HEK293 (cell line): ENCODE measurements around the gene ARHGAP23.

Experiments used
- FEZF1 ChIP-seq: fragments of 450-650 bp; formaldehyde crosslinking; IDR thresholded peaks from 2 replicates; pipeline ENCODE4 v1.5.1; 2016; ENCODE audit warnings: missing biosample characterization, missing genetic modification characterization
- GLI2 ChIP-seq: fragments of 450-650 bp; formaldehyde crosslinking; IDR thresholded peaks from 2 replicates; pipeline ENCODE4; 2017; ENCODE audit warnings: missing biosample characterization, missing genetic modification characterization, low read depth, borderline replicate concordance
- HIC1 ChIP-seq: fragments of 450-650 bp; formaldehyde crosslinking; IDR thresholded peaks from 2 replicates; pipeline ENCODE4 v1.5.1; 2016; ENCODE audit warnings: missing biosample characterization, missing genetic modification characterization
- KLF16 ChIP-seq: fragments of 450-650 bp; formaldehyde crosslinking; IDR thresholded peaks from 2 replicates; pipeline ENCODE4 v1.5.1; 2017; ENCODE audit warnings: missing biosample characterization, missing genetic modification characterization
- KLF8 ChIP-seq: fragments of 450-650 bp; formaldehyde crosslinking; IDR thresholded peaks from 2 replicates; pipeline ENCODE4 v1.5.1; 2016; ENCODE audit warnings: missing biosample characterization, missing genetic modification characterization
- PBX3 ChIP-seq: sonication (generic); formaldehyde crosslinking; IDR thresholded peaks from 2 replicates; pipeline ENCODE4 v1.8.1; 2022; ENCODE audit warnings: mild to moderate bottlenecking, moderate library complexity, missing genetic modification reagents
- SETDB1 ChIP-seq: IDR thresholded peaks from one replicate; pipeline ENCODE4 v1.6.1; 2017; ENCODE audit warnings: mild to moderate bottlenecking, low read length, moderate library complexity, mixed read lengths; ENCODE audit not compliant: insufficient read length
- SP7 ChIP-seq: fragments of 450-650 bp; formaldehyde crosslinking; IDR thresholded peaks from 2 replicates; pipeline ENCODE4 v1.5.1; 2016; ENCODE audit warnings: missing biosample characterization, missing genetic modification characterization
- WT1 ChIP-seq: fragments of 450-650 bp; formaldehyde crosslinking; IDR thresholded peaks from 2 replicates; pipeline ENCODE4 v1.5.1; 2016; ENCODE audit warnings: missing biosample characterization, missing genetic modification characterization
- ZBTB1 ChIP-seq: fragments of 450-650 bp; formaldehyde crosslinking; IDR thresholded peaks from 2 replicates; pipeline ENCODE4 v1.5.1; 2016; ENCODE audit warnings: missing biosample characterization, missing genetic modification characterization
- ZBTB8A ChIP-seq: fragments of 450-650 bp; formaldehyde crosslinking; IDR thresholded peaks from 2 replicates; pipeline ENCODE4 v1.5.1; 2016; ENCODE audit warnings: missing biosample characterization, missing genetic modification characterization
- ZFHX2 ChIP-seq: fragments of 450-650 bp; formaldehyde crosslinking; conservative IDR thresholded peaks from 2 replicates; pipeline ENCODE4 v1.5.1; 2016; ENCODE audit warnings: missing biosample characterization, missing genetic modification characterization
- ZNF10 ChIP-seq: fragments of 450-650 bp; formaldehyde crosslinking; IDR thresholded peaks from 2 replicates; pipeline ENCODE4 v1.5.1; 2017; ENCODE audit warnings: missing biosample characterization, missing genetic modification characterization
- ZNF133 ChIP-seq: fragments of 450-650 bp; formaldehyde crosslinking; IDR thresholded peaks from 2 replicates; pipeline ENCODE4 v1.5.1; 2016; ENCODE audit warnings: missing biosample characterization, missing genetic modification characterization
- ZNF138 ChIP-seq: fragments of 450-650 bp; formaldehyde crosslinking; IDR thresholded peaks from 2 replicates; pipeline ENCODE4 v1.5.1; 2016; ENCODE audit warnings: missing biosample characterization, missing genetic modification characterization, borderline replicate concordance
- ZNF146 ChIP-seq: fragments of 450-650 bp; formaldehyde crosslinking; IDR thresholded peaks from 2 replicates; pipeline ENCODE4 v1.5.1; 2016; ENCODE audit warnings: missing biosample characterization, missing genetic modification characterization
- ZNF280D ChIP-seq: fragments of 450-650 bp; formaldehyde crosslinking; IDR thresholded peaks from 2 replicates; pipeline ENCODE4 v1.5.1; 2016; ENCODE audit warnings: missing biosample characterization, missing genetic modification characterization
- ZNF341 ChIP-seq: fragments of 450-650 bp; formaldehyde crosslinking; IDR thresholded peaks from 2 replicates; pipeline ENCODE4; 2016; ENCODE audit warnings: low read depth, missing biosample characterization, missing genetic modification characterization
- ZNF354C ChIP-seq: fragments of 450-650 bp; formaldehyde crosslinking; IDR thresholded peaks from 2 replicates; pipeline ENCODE4 v1.5.1; 2016; ENCODE audit warnings: missing biosample characterization, missing genetic modification characterization, low read depth, borderline replicate concordance
- ZNF426 ChIP-seq: fragments of 450-650 bp; formaldehyde crosslinking; IDR thresholded peaks from 2 replicates; pipeline ENCODE4 v1.5.1; 2017; ENCODE audit warnings: missing biosample characterization, missing genetic modification characterization, mild to moderate bottlenecking, inconsistent platforms, moderate library complexity
- ZNF433 ChIP-seq: fragments of 450-650 bp; formaldehyde crosslinking; IDR thresholded peaks from 2 replicates; pipeline ENCODE4 v1.5.1; 2016; ENCODE audit warnings: missing biosample characterization, missing genetic modification characterization, low read depth
- ZNF561 ChIP-seq: fragments of 450-650 bp; IDR thresholded peaks from 2 replicates; pipeline ENCODE4 v1.5.1; 2018; ENCODE audit warnings: missing biosample characterization, missing genetic modification characterization, borderline replicate concordance
- ZNF571 ChIP-seq: fragments of 450-650 bp; formaldehyde crosslinking; IDR thresholded peaks from 2 replicates; pipeline ENCODE4 v1.5.0; 2017; ENCODE audit warnings: missing biosample characterization, missing genetic modification characterization
- ZNF629 ChIP-seq: fragments of 450-650 bp; formaldehyde crosslinking; IDR thresholded peaks from 2 replicates; pipeline ENCODE4 v1.5.1; 2017; ENCODE audit warnings: missing biosample characterization, missing genetic modification characterization
- ZNF837 ChIP-seq: fragments of 450-650 bp; formaldehyde crosslinking; IDR thresholded peaks from 2 replicates; pipeline ENCODE4 v1.5.1; 2016; ENCODE audit warnings: missing biosample characterization, missing genetic modification characterization
- ZSCAN16 ChIP-seq: fragments of 450-650 bp; formaldehyde crosslinking; IDR thresholded peaks from 2 replicates; pipeline ENCODE4 v1.5.1; 2016; ENCODE audit warnings: missing biosample characterization, missing genetic modification characterization
- ZSCAN30 ChIP-seq: fragments of 450-650 bp; IDR thresholded peaks from 2 replicates; pipeline ENCODE4 v1.5.1; 2018; ENCODE audit warnings: missing biosample characterization, mild to moderate bottlenecking, missing genetic modification characterization, moderate library complexity
- ZXDB ChIP-seq: fragments of 450-650 bp; formaldehyde crosslinking; IDR thresholded peaks from 2 replicates; pipeline ENCODE4 v1.5.1; 2016; ENCODE audit warnings: missing biosample characterization, missing genetic modification characterization
- TF ChIP-seq, protein P1 (sequence below): fragments of 450-650 bp; formaldehyde crosslinking; IDR thresholded peaks from 2 replicates; pipeline ENCODE4 v1.5.1; 2016; ENCODE audit warnings: missing biosample characterization, missing genetic modification characterization
- TF ChIP-seq, protein P2 (sequence below): fragments of 450-650 bp; formaldehyde crosslinking; conservative IDR thresholded peaks from 2 replicates; pipeline ENCODE4 v1.5.1; 2016; ENCODE audit warnings: low read depth, missing biosample characterization, missing genetic modification characterization

Gene ARHGAP23

DNA sequence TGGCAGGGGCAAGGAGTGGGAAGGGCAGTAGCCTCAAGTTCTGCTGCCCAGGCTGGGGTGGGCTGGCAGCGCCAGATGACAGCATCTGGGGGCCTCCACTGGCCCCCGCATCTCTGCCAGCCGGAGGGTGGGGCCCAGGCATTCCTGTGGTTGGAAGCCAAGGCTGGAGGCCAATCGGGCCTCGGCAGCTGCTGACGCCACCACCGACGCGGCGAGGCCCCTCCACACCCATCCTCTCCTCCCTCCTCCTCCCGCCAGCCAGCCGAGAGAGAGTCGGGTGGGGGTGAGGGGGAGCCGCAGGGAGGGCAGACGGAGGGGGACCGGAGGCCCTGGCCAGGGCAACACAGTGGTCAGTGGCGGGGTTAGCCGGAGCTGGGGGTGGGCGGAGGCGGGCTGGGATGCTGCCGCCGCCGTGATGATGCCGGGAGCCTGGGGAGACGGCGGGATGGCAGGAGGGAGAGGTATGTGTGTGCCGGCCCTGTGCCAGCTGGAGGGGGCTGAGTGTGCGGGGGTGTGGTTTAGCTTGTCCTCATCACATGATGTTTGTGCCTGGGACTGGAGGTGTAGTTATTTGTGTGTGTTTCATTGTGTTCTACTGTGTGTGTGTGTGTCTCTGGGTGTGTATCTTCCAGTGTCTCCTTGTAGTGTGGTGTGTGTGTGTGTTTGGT is 36.6 kb downstream of the ARHGAP23 start (continued):
- peak; percentile 83 for TF ChIP-seq KLF16
- no peak for TF ChIP-seq ZBTB8A (tag by site-specific recombination)
- TF ChIP-seq SETDB1 = no peak
- no peak for TF ChIP-seq ZBTB1 (tag by site-specific recombination)
- peak; percentile 82 for TF ChIP-seq WT1
- TF ChIP-seq ZSCAN16 (tag by site-specific recombination) = no peak
- TF ChIP-seq HIC1 = peak; percentile 63
- TF ChIP-seq ZNF837 (tag by site-specific recombination) = no peak
- peak; percentile 59; the same call in 1 of the 2 replicates for TF ChIP-seq KLF8
- TF ChIP-seq ZSCAN30 (tag by site-specific recombination) = no peak
- no peak; the same call in 1 of the 2 replicates for TF ChIP-seq ZNF10 (tag by site-specific recombination)
- peak; percentile 87 for TF ChIP-seq SP7
- TF ChIP-seq ZNF354C = no peak
- TF ChIP-seq ZNF561 (tag by site-specific recombination) = no peak
- TF ChIP-seq FEZF1 (tag by site-specific recombination) = no peak
- peak; percentile 99 for TF ChIP-seq ZFHX2 (tag by site-specific recombination)
- TF ChIP-seq ZXDB (tag by site-specific recombination) = no peak
- TF ChIP-seq, protein P1, sequence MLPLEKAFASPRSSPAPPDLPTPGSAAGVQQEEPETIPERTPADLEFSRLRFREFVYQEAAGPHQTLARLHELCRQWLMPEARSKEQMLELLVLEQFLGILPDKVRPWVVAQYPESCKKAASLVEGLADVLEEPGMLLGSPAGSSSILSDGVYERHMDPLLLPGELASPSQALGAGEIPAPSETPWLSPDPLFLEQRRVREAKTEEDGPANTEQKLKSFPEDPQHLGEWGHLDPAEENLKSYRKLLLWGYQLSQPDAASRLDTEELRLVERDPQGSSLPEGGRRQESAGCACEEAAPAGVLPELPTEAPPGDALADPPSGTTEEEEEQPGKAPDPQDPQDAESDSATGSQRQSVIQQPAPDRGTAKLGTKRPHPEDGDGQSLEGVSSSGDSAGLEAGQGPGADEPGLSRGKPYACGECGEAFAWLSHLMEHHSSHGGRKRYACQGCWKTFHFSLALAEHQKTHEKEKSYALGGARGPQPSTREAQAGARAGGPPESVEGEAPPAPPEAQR = no peak
- no peak; the same call in 1 of the 2 replicates for TF ChIP-seq ZNF146 (tag by site-specific recombination)
- TF ChIP-seq GLI2 (tag by site-specific recombination) = no peak
- no peak for TF ChIP-seq ZNF433 (tag by site-specific recombination)
- TF ChIP-seq ZNF138 = no peak
- TF ChIP-seq, protein P2, sequence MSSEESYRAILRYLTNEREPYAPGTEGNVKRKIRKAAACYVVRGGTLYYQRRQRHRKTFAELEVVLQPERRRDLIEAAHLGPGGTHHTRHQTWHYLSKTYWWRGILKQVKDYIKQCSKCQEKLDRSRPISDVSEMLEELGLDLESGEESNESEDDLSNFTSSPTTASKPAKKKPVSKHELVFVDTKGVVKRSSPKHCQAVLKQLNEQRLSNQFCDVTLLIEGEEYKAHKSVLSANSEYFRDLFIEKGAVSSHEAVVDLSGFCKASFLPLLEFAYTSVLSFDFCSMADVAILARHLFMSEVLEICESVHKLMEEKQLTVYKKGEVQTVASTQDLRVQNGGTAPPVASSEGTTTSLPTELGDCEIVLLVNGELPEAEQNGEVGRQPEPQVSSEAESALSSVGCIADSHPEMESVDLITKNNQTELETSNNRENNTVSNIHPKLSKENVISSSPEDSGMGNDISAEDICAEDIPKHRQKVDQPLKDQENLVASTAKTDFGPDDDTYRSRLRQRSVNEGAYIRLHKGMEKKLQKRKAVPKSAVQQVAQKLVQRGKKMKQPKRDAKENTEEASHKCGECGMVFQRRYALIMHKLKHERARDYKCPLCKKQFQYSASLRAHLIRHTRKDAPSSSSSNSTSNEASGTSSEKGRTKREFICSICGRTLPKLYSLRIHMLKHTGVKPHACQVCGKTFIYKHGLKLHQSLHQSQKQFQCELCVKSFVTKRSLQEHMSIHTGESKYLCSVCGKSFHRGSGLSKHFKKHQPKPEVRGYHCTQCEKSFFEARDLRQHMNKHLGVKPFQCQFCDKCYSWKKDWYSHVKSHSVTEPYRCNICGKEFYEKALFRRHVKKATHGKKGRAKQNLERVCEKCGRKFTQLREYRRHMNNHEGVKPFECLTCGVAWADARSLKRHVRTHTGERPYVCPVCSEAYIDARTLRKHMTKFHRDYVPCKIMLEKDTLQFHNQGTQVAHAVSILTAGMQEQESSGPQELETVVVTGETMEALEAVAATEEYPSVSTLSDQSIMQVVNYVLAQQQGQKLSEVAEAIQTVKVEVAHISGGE (tag by site-specific recombination) = no peak
- TF ChIP-seq PBX3 (CRISPR knock-in tag) = no peak
- peak; percentile 79 for TF ChIP-seq ZNF341 (tag by site-specific recombination)
- no peak for TF ChIP-seq ZNF571
- TF ChIP-seq ZNF133 (tag by site-specific recombination) = no peak
- no peak for TF ChIP-seq ZNF280D
- TF ChIP-seq ZNF629 (tag by site-specific recombination) = peak; percentile 93
- no peak for TF ChIP-seq ZNF426 (tag by site-specific recombination)
